Measurements from ENCODE around the gene MAPK14.
"Not testable (repeated sequence)": the region's sequence is repeated elsewhere in the genome, so short reads cannot be mapped to it uniquely, and the experiment has no call there.

MAPK14 gene

GRCh38 chr6:36068586-36068985 is 41.0 kb downstream of the MAPK14 start:
- DNase-seq, result no peak

- DNase-seq, result no peak
Measured at GRCh38 chr6:36069573-36069972, 42.0 kb downstream of the MAPK14 start.

- DNase-seq, result no peak
Measured at GRCh38 chr6:36070252-36070651, 42.6 kb downstream of the MAPK14 start.

- DNase-seq, result no peak
Measured at GRCh38 chr6:36071281-36071680, 43.7 kb downstream of the MAPK14 start.

GRCh38 chr6:36071714-36072113 is 44.1 kb downstream of the MAPK14 start:
- DNase-seq, result no peak

- DNase-seq, result no peak
Measured at GRCh38 chr6:36072681-36073080, 45.1 kb downstream of the MAPK14 start.

GRCh38 chr6:36073587-36073986 is 46.0 kb downstream of the MAPK14 start:
- no peak for DNase-seq

GRCh38 chr6:36075656-36076055 is 48.0 kb downstream of the MAPK14 start:
- no peak for DNase-seq

- no peak for DNase-seq
Measured at GRCh38 chr6:36076178-36077063, 48.8 kb downstream of the MAPK14 start.

GRCh38 chr6:36078159-36078558 is 50.6 kb downstream of the MAPK14 start:
- DNase-seq, result no peak

GRCh38 chr6:36079601-36080000 is 52.0 kb downstream of the MAPK14 start:
- no peak for DNase-seq

- no peak for DNase-seq
Measured at GRCh38 chr6:36082318-36082717, 54.7 kb downstream of the MAPK14 start.

- no peak for DNase-seq
Measured at GRCh38 chr6:36083446-36083845, 55.8 kb downstream of the MAPK14 start.

GRCh38 chr6:36088204-36088603 is 60.6 kb downstream of the MAPK14 start:
- DNase-seq, result not testable (repeated sequence)

- no peak for DNase-seq
Measured at GRCh38 chr6:36089048-36089447, 61.4 kb downstream of the MAPK14 start.

GRCh38 chr6:36094238-36094637 is 66.6 kb downstream of the MAPK14 start:
- DNase-seq, result no peak

GRCh38 chr6:36094753-36095496 is 67.3 kb downstream of the MAPK14 start:
- peak; percentile 48 for DNase-seq

GRCh38 chr6:36095497-36096391 is 68.1 kb downstream of the MAPK14 start:
- no peak for DNase-seq

- DNase-seq, result no peak
Measured at GRCh38 chr6:36098253-36098919, 70.8 kb downstream of the MAPK14 start.

- no peak for DNase-seq
Measured at GRCh38 chr6:36098920-36099647, 71.5 kb downstream of the MAPK14 start.

GRCh38 chr6:36099869-36100483 is 72.4 kb downstream of the MAPK14 start:
- DNase-seq, result no peak
